ENCODE results near the gene RFTN1. TPM values are rescaled to one million over a fixed set of nuclear protein-coding genes. Genes with fewer than 3 reads are reported as not detected.
A peak's percentile ranks its signal among the peaks of the same experiment; 100 is the strongest.

The RFTN1 gene
- total and polyA plus RNA-seq, 2 donors (not counting 1 experiment from before 2014, with no cell fraction given): 35.1 to 35.5 TPM

DNA sequence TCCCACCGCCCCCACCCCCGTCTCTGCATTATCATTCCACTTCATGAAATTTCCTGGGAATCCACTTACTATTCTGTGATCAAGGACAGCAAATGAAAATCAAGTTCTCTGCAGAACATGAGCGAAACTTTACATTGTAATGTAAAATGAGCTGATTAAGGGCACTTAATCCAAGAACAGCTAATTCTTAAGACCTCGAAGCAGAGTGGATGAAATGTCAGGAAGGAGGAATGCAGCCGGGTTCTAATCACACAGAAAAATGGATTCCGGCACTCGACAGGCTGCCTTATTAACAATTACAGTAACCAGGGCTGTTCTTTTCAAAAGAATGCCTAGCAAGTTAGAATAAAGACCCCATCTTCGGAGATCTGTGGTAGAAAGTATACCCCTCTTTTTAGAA lies 57.5 kb downstream of the RFTN1 start:
- Histone ChIP-seq H3K79me2 (ENCODE audit: control insufficient read depth, insufficient read depth, low read length) (no peaks in the 10 kb centered on the region), H3K4me3 (replicated peaks in 1 of 4; ENCODE audit: control extremely low read depth in 1 of 4, insufficient read depth in 1 of 4, low read depth in 3 of 4, low read length in 4 of 4) (no peak overlapping the region), H3K4me1 (ENCODE audit: control insufficient read depth, extremely low read depth, insufficient read depth, low read length) (peaks cover 3% of the 10 kb centered on the region), H3K27me3 (ENCODE audit: control insufficient read depth, insufficient read depth, low read length) (no peaks in the 10 kb centered on the region), H4K20me1 (ENCODE audit: control insufficient read depth, extremely low read depth, insufficient read depth, low read length) (no peaks in the 10 kb centered on the region), H3K36me3 (ENCODE audit: control insufficient read depth, insufficient read depth, low read length) (no peaks in the 10 kb centered on the region), H3K9ac (ENCODE audit: insufficient read depth, low read length) (no peak overlapping the region), H3K4me2 (ENCODE audit: extremely low read depth, insufficient read depth, low read length) (no peak overlapping the region), H3K27ac (ENCODE audit: insufficient read depth, low read length) (no peak overlapping the region), H3K9me3 (ENCODE audit: control insufficient read depth, insufficient read depth, low read depth, low read length) (no peaks in the 10 kb centered on the region), H2AFZ (ENCODE audit: low read length) (no peak overlapping the region)
- TF ChIP-seq, protein P1, sequence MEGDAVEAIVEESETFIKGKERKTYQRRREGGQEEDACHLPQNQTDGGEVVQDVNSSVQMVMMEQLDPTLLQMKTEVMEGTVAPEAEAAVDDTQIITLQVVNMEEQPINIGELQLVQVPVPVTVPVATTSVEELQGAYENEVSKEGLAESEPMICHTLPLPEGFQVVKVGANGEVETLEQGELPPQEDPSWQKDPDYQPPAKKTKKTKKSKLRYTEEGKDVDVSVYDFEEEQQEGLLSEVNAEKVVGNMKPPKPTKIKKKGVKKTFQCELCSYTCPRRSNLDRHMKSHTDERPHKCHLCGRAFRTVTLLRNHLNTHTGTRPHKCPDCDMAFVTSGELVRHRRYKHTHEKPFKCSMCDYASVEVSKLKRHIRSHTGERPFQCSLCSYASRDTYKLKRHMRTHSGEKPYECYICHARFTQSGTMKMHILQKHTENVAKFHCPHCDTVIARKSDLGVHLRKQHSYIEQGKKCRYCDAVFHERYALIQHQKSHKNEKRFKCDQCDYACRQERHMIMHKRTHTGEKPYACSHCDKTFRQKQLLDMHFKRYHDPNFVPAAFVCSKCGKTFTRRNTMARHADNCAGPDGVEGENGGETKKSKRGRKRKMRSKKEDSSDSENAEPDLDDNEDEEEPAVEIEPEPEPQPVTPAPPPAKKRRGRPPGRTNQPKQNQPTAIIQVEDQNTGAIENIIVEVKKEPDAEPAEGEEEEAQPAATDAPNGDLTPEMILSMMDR (conservative IDR thresholded peaks at IDR 0.05 in 1 of 2, IDR thresholded peaks at IDR 0.05 in 1 of 2; ENCODE audit: low read depth in 1 of 2, low read length in 2 of 2): no peak
- TF ChIP-seq EZH2 (IDR thresholded peaks at IDR 0.05; ENCODE audit: low read length, missing control alignments): no peak
- no peak for DNase-seq (ENCODE audit: low read depth in 2 of 2)

DNA sequence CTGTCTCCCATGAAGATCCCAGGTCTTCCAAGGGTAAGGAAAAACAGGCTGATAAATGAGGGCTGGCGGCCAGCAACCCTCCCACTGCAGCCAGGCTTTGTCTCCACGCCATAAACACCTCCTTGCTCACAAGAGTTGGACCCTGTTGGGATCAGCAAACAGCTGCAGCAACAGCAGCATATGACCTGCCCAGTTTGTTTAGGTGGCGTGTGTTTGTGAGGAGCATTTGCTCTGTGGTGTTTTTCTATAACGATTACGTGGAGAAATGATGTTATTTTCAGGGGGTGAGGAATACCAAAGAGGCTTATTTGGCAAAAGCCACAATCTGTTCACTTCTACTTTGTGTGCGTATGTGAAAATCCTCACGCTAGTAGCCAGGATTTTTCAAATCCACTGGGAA lies 58.5 kb downstream of the RFTN1 start:
- DNase-seq (ENCODE audit: low read depth in 2 of 2): peak in 1 of 2 donors; percentile 43
- H3K79me2 ChIP-seq (ENCODE audit: control insufficient read depth, insufficient read depth, low read length): no peaks in the 10 kb centered on the region
- H3K4me3 ChIP-seq (replicated peaks in 1 of 4; ENCODE audit: control extremely low read depth in 1 of 4, insufficient read depth in 1 of 4, low read depth in 3 of 4, low read length in 4 of 4): no peak overlapping the region
- no peak for TF ChIP-seq EZH2 (IDR thresholded peaks at IDR 0.05; ENCODE audit: low read length, missing control alignments)
- TF ChIP-seq, protein P1 (conservative IDR thresholded peaks at IDR 0.05 in 1 of 2, IDR thresholded peaks at IDR 0.05 in 1 of 2; ENCODE audit: low read depth in 1 of 2, low read length in 2 of 2): no peak
- no peaks in the 10 kb centered on the region for H3K27me3 ChIP-seq (ENCODE audit: control insufficient read depth, insufficient read depth, low read length)
- H4K20me1 ChIP-seq (ENCODE audit: control insufficient read depth, extremely low read depth, insufficient read depth, low read length): no peaks in the 10 kb centered on the region
- H3K9me3 ChIP-seq (ENCODE audit: control insufficient read depth, insufficient read depth, low read depth, low read length): no peaks in the 10 kb centered on the region
- no peaks in the 10 kb centered on the region for H3K36me3 ChIP-seq (ENCODE audit: control insufficient read depth, insufficient read depth, low read length)
- H3K4me2 ChIP-seq (ENCODE audit: extremely low read depth, insufficient read depth, low read length): no peak overlapping the region
- no peak overlapping the region for H3K27ac ChIP-seq (ENCODE audit: insufficient read depth, low read length)
- no peak overlapping the region for H2AFZ ChIP-seq (ENCODE audit: low read length)
- H3K9ac ChIP-seq (ENCODE audit: insufficient read depth, low read length): no peak overlapping the region
- H3K4me1 ChIP-seq (ENCODE audit: control insufficient read depth, extremely low read depth, insufficient read depth, low read length): peaks cover 3% of the 10 kb centered on the region

- H3K27ac ChIP-seq (ENCODE audit: insufficient read depth, low read length): no peak overlapping the region
- H4K20me1 ChIP-seq (ENCODE audit: control insufficient read depth, extremely low read depth, insufficient read depth, low read length): no peaks in the 10 kb centered on the region
- H3K36me3 ChIP-seq (ENCODE audit: control insufficient read depth, insufficient read depth, low read length): no peaks in the 10 kb centered on the region
- peak; percentile 58 to 82 for DNase-seq (ENCODE audit: low read depth in 2 of 2)
- no peaks in the 10 kb centered on the region for H3K27me3 ChIP-seq (ENCODE audit: control insufficient read depth, insufficient read depth, low read length)
- no peak overlapping the region for H3K4me3 ChIP-seq (replicated peaks in 1 of 4; ENCODE audit: control extremely low read depth in 1 of 4, insufficient read depth in 1 of 4, low read depth in 3 of 4, low read length in 4 of 4)
- peak overlapping the region; percentile 58 for H3K4me2 ChIP-seq (ENCODE audit: extremely low read depth, insufficient read depth, low read length)
- H3K4me1 ChIP-seq (ENCODE audit: control insufficient read depth, extremely low read depth, insufficient read depth, low read length): peaks cover 13% of the 10 kb centered on the region
- no peak for TF ChIP-seq EZH2 (IDR thresholded peaks at IDR 0.05; ENCODE audit: low read length, missing control alignments)
- TF ChIP-seq, protein P1 (conservative IDR thresholded peaks at IDR 0.05 in 1 of 2, IDR thresholded peaks at IDR 0.05 in 1 of 2; ENCODE audit: low read depth in 1 of 2, low read length in 2 of 2): no peak
- no peaks in the 10 kb centered on the region for H3K79me2 ChIP-seq (ENCODE audit: control insufficient read depth, insufficient read depth, low read length)
- H3K9ac ChIP-seq (ENCODE audit: insufficient read depth, low read length): no peak overlapping the region
- no peaks in the 10 kb centered on the region for H3K9me3 ChIP-seq (ENCODE audit: control insufficient read depth, insufficient read depth, low read depth, low read length)
- H2AFZ ChIP-seq (ENCODE audit: low read length): no peak overlapping the region
Observed at GRCh38 chr3:16452261-16452660, 61.2 kb downstream of the RFTN1 start.
